Brain microvascular endothelial cell (primary cell): Measurements from ENCODE around the gene SNX13.

Experiments used
- DNase-seq: peaks from one replicate; pipeline ENCODE4 v3.0.0-alpha.2; 2020
- H3K27ac ChIP-seq: fragments of 250-450 bp; sonication (Bioruptor Pico); 2 replicates; pipeline ENCODE4 v1.5.1; 2020; ENCODE audit warnings: mild to moderate bottlenecking, moderate library complexity
- H3K27me3 ChIP-seq: fragments of 250-450 bp; sonication (Bioruptor Pico); replicated peaks from 2 replicates; pipeline ENCODE4 v1.5.1; 2020; ENCODE audit warnings: mild to moderate bottlenecking
- H3K36me3 ChIP-seq: fragments of 250-450 bp; sonication (Bioruptor Pico); replicated peaks from 2 replicates; pipeline ENCODE4 v1.5.1; 2020; ENCODE audit warnings: mild to moderate bottlenecking
- H3K4me3 ChIP-seq: 2 replicates; pipeline ENCODE4 v1.5.1; 2011; ENCODE audit warnings: low read depth, mild to moderate bottlenecking, control low read depth, low read length, moderate library complexity
- CTCF ChIP-seq: IDR thresholded peaks from 2 replicates; pipeline ENCODE4 v1.5.1; 2011; ENCODE audit warnings: low read depth, mild to moderate bottlenecking, moderate library complexity, low read length, control low read depth, inconsistent platforms; ENCODE audit errors: missing control alignments
- in situ Hi-C: cut with HindIII; loops from 2 replicates; pipeline ENCODE4 v1.10.0; 2017; ENCODE audit warnings: low sequenced_read_pairs, low pct_ligation_motif_present

The SNX13 gene

GRCh38 chr7:17882685-17883084, 57.6 kb downstream of the SNX13 start:
- no peak for DNase-seq
- TF ChIP-seq CTCF = no peak
- Histone ChIP-seq H3K36me3 (no peaks in the 10 kb centered on the region), H3K27me3 (no peaks in the 10 kb centered on the region), H3K4me3 (no peak overlapping the region), H3K27ac (no peak overlapping the region)
- in situ Hi-C loops = no loop called here

GRCh38 chr7:17879075-17879661, 61.1 kb downstream of the SNX13 start:
- H3K36me3 ChIP-seq = no peaks in the 10 kb centered on the region
- in situ Hi-C loops = no loop called here
- H3K4me3 ChIP-seq = no peak overlapping the region
- TF ChIP-seq CTCF = no peak
- H3K27ac ChIP-seq = no peak overlapping the region
- no peak for DNase-seq
- H3K27me3 ChIP-seq = no peaks in the 10 kb centered on the region

- no peak for TF ChIP-seq CTCF
- no peaks in the 10 kb centered on the region for H3K27me3 ChIP-seq
- no peak for DNase-seq
- in situ Hi-C loops = no loop called here
- H3K27ac ChIP-seq = no peak overlapping the region
- H3K4me3 ChIP-seq = no peak overlapping the region
- no peaks in the 10 kb centered on the region for H3K36me3 ChIP-seq
These were observed 61.7 kb downstream of the SNX13 start for GRCh38 chr7:17878627-17879026.

GRCh38 chr7:17871815-17872533, 68.3 kb downstream of the SNX13 start:
- H3K4me3 ChIP-seq = no peak overlapping the region
- no peak overlapping the region for H3K27ac ChIP-seq
- no peak for TF ChIP-seq CTCF
- H3K27me3 ChIP-seq = no peaks in the 10 kb centered on the region
- no peaks in the 10 kb centered on the region for H3K36me3 ChIP-seq
- in situ Hi-C loops = no loop called here
- no peak for DNase-seq

- no peak for TF ChIP-seq CTCF
- in situ Hi-C loops = no loop called here
- Histone ChIP-seq H3K27ac (no peak overlapping the region), H3K36me3 (no peaks in the 10 kb centered on the region), H3K27me3 (no peaks in the 10 kb centered on the region), H3K4me3 (no peak overlapping the region)
- DNase-seq = no peak
These were observed 69.9 kb downstream of the SNX13 start for GRCh38 chr7:17870406-17870805.

- Histone ChIP-seq H3K27ac (no peak overlapping the region), H3K4me3 (no peak overlapping the region), H3K27me3 (no peaks in the 10 kb centered on the region), H3K36me3 (no peaks in the 10 kb centered on the region)
- TF ChIP-seq CTCF = no peak
- DNase-seq = no peak
- in situ Hi-C loops = no loop called here
These were observed 76.5 kb downstream of the SNX13 start for GRCh38 chr7:17863809-17864143.
